Measurements from ENCODE around the gene SLITRK1. TPM values are rescaled to one million over a fixed set of nuclear protein-coding genes. Genes with fewer than 3 reads are reported as not detected.
A peak's percentile ranks its signal among the peaks of the same experiment; 100 is the strongest.

Gene SLITRK1
- under 1 TPM; 0.17 to 0.30 (median 0.22) TPM for polyA plus RNA-seq (ENCODE audit: insufficient read length in 4 of 4)

DNA sequence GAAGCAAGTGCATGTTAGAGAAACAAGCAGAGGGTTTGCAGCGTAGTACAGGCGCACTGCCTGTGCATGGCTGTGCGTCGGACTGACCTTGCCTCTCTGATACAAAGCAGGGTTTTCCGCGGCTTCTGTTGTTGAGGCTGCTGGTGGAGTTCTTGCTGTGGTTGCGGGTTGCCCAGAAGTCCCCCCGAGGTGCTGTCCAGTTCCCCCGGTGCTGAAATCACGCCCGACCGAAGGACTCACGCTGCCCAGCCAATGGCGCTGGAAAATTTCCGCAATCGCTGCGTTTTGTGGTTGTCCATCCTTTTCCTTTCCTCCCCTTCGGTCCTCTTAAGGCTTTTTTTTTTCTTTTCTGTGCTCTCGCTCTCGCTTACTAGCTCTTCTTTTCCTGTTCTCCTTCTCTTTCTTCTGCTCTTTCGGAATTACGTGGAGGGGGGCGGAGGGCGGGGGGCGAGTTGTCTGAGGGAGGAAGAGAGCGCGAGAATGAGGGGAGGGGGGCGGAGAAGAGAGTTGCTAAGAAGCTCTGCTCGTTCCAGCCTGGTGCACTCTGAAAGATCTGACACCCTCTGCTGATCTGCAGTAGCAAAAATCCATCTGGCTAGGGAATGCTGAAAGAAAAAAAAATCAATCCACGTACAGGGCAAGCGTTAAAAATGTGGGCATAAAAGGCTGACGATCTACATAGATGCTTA lies at the start of gene SLITRK1:
SLITRK1 (minus strand) TSS at position 558 of the 689 bp plus-strand sequence. CDS start 967 bp downstream, outside the sequence.
- peak; percentile 50 to 80 (median 64) for DNase-seq (ENCODE audit: low read depth in 4 of 4, low spot score in 2 of 4)

GRCh38 chr13:83929157-83929556 lies 46.9 kb upstream of the SLITRK1 start:
- DNase-seq (ENCODE audit: low read depth in 4 of 4, low spot score in 2 of 4), result no peak

DNA sequence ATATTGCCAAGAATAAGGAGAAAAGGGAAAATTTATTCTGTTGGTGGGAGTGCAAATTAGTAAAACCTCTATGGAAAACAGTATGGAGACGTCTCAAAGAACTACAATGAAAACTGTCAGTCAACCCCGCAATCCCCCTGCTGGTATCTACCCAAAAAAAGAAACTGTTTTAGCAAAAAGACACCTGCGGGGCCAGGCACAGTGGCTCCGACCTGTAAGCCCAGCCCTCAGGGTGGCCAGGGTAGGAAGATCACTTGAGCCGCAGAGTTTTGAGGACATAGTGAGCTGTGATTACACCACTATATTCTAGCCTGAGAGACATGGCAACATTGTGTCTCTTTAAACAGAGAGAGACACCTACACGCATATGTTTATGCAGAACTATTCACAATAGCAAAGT lies 37.5 kb upstream of the SLITRK1 start:
- DNase-seq (ENCODE audit: low read depth in 4 of 4, low spot score in 2 of 4), result no peak

GRCh38 chr13:83914368-83914767 lies 32.1 kb upstream of the SLITRK1 start:
- no peak for DNase-seq (ENCODE audit: low read depth in 4 of 4, low spot score in 2 of 4)

GRCh38 chr13:83907196-83907989 lies 25.1 kb upstream of the SLITRK1 start:
- no peak for DNase-seq (ENCODE audit: low read depth in 4 of 4, low spot score in 2 of 4)

DNA sequence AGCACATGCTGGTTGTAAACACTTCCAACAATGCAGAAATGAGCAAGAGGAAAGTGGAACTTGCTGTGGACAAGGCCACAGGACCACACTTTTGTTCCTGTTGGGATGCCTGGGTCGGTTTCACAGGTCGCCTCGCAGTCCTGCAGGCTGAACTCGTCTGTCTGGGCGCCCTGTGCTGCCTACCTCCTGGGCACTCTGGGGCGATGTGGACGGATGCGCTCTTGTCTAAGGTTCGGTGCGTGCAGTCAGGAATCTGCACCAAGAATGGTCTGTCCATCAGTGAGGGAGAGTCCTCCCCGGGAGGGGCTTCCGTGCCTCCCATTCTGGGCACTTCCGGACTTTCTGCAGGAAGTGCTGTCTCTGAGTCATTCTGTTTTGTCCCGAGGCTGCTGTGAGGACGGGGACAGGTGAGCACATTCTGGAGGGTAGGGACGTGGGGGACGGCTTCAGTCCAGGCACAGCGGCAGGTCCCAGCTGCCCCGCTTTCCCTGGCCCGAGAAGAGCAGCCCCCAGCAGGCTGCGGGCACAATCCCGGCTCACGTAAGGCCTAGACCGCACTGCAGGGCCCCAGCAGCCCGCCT lies 24.1 kb upstream of the SLITRK1 start:
- no peak for DNase-seq (ENCODE audit: low read depth in 4 of 4, low spot score in 2 of 4)

DNA sequence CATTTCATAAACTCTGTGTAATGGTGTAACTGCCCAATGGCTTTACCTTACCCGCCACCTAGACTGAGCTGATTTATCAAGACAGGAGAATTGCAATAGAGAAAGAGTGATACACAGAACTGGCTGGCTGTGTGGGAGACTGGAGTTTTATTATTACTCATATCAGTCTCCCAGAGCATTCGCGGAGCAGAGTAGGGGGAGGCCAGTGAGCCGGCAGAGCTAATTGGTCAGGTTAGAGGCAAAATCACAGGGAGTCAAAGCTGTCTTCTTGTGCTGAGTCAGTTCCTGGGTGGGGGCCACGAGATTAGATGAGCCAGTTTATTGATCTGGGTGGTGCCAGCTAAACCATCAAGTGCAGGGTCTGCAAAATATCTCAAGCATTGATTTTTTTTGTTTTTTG lies 23.4 kb upstream of the SLITRK1 start:
- no peak for DNase-seq (ENCODE audit: low read depth in 4 of 4, low spot score in 2 of 4)

DNA sequence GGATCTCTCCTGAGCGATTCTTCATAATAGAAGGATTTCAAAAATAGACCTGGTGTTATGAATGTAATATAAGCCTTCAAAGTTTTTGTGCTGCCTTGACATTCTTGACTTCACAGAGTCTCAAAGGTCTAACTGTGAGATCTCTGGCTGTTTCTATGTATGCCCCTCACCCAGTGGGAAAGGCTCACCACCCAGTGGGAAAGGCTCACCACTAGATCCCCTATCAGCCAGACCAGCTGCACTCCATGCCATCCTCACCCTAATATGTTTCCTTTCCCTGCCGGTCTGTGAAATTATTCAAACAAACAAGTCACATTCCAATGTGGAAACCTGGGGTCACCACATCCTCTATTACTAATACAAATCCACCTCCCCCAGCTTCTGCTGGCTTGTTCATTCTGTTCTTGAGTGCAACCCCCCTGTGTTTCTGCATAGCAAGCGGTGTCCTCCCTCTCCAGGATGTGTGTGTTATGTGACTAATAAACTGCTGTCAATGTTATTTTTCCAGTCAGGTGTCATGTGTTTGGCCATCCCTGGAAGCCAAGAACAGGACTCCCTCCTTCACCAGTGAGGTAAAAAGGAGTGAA lies 13.8 kb upstream of the SLITRK1 start:
- no peak for DNase-seq (ENCODE audit: low read depth in 4 of 4, low spot score in 2 of 4)

- no peak for DNase-seq (ENCODE audit: low read depth in 4 of 4, low spot score in 2 of 4)
Measured at GRCh38 chr13:83890358-83890757, 8.1 kb upstream of the SLITRK1 start.

DNA sequence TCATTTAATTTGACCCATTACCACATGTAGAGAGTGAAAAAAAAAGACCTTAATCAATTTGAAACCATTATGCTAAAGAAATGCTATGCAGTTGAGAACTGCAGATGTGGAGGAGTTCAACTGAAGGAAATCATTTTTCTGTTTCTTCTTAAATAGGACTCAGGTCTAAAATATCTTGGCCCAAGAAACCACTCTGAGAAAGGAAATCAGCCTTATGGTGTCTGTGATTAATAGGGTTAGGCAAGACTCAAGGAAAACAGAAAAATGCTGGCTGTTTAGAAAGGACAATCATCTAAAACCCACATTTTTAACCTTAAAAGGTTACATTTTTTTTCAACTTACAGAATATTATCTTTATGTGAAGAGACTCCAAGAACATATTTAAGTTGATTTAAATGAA lies 1.9 kb upstream of the SLITRK1 start:
- DNase-seq (ENCODE audit: low read depth in 4 of 4, low spot score in 2 of 4), result no peak

- no peak for DNase-seq (ENCODE audit: low read depth in 4 of 4, low spot score in 2 of 4)
Measured at GRCh38 chr13:83883061-83883523, 818 bp upstream of the SLITRK1 start.

DNA sequence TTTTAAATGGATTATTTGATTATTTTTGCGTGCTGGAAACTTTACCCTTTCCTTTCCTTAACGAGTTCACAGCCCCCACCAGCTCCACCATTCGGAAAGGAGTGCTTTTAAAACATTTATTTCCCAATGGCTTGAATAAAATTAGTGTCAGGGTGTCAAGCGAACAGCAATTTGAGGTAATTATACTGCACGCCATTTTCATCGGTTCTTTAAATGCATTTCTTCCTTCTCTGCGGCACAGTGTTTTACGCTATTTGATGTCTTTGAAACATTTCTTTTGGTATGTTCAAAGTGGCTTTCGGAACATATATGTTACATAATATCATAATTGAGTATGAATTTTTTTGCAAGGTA lies 309 bp upstream of the SLITRK1 start:
- DNase-seq (ENCODE audit: low read depth in 4 of 4, low spot score in 2 of 4), result no peak

GRCh38 chr13:83881140-83881684 lies 1.1 kb downstream of the SLITRK1 start:
- DNase-seq (ENCODE audit: low read depth in 4 of 4, low spot score in 2 of 4), result no peak

GRCh38 chr13:83880275-83881139 lies 1.8 kb downstream of the SLITRK1 start:
- DNase-seq (ENCODE audit: low read depth in 4 of 4, low spot score in 2 of 4), result no peak

- DNase-seq (ENCODE audit: low read depth in 4 of 4, low spot score in 2 of 4), result no peak
Measured at GRCh38 chr13:83879431-83880171, 2.7 kb downstream of the SLITRK1 start.

DNA sequence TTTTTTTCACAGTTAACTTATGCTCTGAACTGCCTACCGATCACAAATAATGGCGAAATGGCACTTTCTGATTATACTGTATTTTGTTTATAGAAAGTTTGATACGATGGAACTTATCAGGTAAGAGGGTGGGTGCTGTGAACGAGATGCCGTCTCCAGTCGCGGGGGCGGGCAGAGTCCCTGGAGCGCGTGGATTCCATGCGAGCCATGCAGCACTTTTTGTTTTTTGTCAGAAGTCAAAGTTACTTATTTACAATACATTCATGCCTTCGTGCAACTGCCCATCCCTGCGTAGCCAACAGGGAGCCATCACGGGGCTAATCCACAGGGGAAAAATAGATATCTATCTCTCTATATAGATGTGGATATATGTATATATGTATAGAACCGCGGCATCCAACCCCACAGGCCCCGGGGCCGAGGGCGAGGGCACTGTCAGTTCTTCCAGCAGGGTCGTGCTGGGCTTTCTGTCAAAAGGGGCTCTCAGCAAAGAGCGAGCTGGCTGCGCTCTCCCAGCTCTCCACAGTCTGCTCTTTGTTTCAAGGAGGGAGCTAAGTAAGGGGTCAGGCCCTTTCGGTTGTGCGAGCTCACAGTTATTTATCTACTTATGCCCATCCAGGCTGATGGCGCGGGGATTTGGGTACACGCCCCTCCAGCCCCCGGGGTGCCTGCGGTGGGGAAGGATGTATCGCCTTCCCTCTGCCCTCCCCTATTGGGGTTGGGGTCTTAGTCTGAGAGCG lies 3.4 kb downstream of the SLITRK1 start:
- no peak for DNase-seq (ENCODE audit: low read depth in 4 of 4, low spot score in 2 of 4)

DNA sequence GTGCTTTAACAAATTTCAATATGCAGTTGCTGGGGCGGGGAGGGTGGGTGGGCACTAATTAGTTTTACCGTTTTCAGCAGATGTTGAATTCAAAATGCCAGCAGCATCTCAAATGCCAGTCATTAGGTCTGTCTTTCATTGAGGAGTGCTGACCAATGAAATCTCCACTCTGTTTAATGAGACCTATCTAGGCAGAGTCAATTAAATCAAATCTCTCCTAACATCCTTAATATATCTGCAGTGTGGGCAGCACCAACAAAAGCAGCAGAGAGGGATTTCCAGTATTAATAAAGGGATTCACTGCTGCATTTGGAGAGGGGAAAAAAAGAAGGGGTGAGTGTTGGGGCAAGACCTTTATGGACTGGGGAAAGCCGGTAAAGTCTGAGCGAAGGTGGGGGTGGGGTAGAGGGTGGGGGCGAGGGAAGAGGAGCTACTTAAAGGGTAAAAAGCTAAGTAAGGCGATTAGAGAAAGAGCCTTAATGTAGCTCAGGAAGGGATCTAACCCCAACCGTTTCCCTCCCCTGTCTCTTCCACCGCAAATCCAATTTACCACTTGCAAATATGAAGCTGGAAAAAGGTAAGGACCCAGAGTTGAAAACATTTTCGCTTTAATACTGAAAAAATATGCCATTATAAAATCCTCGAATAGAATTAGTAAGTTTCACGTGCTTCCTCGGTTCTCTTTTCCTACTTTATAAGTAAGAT lies 4.5 kb downstream of the SLITRK1 start:
- no peak for DNase-seq (ENCODE audit: low read depth in 4 of 4, low spot score in 2 of 4)

DNA sequence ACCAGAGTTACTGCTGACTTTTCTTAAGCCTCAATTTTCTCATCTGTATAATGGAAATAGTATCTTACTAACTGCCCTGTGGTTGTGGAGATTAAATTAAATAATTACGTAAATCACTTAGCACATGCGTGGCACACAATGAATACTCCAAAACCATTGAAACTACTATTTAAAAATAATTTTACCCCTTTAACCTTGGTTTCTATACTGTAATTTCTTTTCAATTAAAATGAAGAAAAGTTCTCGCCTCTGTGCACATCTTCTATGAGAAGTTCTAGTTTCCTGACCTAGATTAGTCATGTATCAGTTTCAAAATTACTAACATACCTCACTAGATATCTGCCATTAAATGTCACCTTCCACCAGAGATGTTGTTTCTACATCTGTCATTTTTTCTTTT lies 5.7 kb downstream of the SLITRK1 start:
- DNase-seq (ENCODE audit: low read depth in 4 of 4, low spot score in 2 of 4), result no peak
